ENCODE measurements around the gene FHIT.

FHIT gene

GRCh38 chr3:59800481-59800880 is 1450.8 kb downstream of the FHIT start:
- no peak for DNase-seq

- no peak for DNase-seq
These were observed 1452.7 kb downstream of the FHIT start for GRCh38 chr3:59798372-59799086.

GRCh38 chr3:59797533-59797932 is 1453.7 kb downstream of the FHIT start:
- no peak for DNase-seq

DNA sequence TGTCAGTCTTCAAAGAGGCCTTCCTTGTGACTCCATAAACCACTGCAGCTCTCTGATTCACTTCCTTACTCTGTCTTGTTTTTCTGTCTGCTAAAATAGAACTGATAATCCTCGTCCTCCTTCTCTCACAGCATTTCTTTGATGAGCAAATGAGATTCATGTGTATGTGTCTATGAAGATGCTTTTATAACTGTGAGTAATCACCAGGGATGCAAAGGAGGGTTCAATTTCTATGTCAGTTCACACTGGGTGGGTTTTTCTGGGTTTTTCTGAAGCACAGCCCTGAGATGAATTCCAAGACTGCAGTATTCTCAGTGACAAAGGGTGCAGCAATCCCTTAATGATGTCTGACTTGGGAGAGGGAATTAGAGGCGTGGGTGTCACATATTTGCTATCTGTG is 1454.8 kb downstream of the FHIT start:
- no peak for DNase-seq

DNA sequence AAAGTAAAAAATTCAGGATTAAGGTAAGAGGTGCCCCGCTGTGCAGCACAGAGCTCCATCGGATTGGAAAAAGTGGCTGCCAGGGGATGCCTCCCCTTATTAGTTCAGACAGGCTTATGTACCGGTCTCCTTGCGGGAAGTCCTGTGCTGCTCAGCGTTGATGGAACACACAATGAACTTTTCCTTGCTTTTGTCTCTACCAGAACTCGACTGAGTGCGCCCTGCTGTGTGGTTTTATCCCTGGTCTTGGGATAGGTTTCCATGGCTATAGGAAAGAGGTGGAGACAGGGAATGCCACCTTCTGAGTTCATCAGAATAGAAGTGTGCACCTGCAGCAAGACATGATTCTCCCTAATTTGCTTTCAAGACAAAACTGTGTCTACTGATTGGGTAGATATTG is 1455.5 kb downstream of the FHIT start:
- DNase-seq = no peak

GRCh38 chr3:59793976-59794375 is 1457.3 kb downstream of the FHIT start:
- no peak for DNase-seq

GRCh38 chr3:59791774-59792308 is 1459.4 kb downstream of the FHIT start:
- no peak for DNase-seq

- DNase-seq = no peak
These were observed 1461.0 kb downstream of the FHIT start for GRCh38 chr3:59790241-59790640.

DNA sequence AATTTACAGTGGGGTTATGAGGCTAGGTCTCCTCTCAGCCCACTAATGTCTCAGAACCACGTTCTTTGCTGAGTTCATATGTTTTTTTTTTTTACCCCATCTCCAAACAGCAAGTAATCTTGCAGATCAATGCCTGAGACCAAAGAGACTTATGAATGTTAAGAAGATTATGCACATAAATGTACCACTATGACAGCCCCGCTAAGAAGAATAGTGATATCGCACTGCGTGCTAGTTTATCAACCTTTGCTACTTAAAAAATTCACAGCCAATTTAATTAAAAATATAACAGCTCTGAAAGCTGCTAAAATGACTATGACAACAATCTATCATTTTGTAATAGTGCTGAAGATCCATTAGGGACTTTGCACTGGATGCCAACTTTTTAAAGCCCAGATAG is 1462.5 kb downstream of the FHIT start:
- no peak for DNase-seq

DNA sequence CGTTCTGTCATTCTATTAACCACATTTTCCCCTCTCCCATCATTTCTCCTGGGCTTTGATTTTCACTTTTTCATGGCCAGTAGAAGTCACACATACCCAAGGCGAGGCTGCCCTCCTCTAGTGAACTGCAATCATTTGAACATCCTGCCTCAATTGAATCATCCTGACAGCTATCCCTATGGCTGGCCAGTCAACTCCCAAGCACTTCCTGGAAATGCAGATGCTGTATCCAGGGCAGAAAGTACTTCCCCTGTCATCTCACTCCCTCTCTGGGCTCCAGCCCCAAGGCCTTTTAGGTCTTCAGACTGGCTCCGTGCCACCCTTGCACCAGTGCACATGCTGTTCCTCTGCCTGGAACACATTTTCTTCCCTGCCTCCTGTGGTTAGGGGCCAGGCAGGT is 1463.1 kb downstream of the FHIT start:
- DNase-seq = no peak

GRCh38 chr3:59786374-59786773 is 1464.9 kb downstream of the FHIT start:
- no peak for DNase-seq

DNA sequence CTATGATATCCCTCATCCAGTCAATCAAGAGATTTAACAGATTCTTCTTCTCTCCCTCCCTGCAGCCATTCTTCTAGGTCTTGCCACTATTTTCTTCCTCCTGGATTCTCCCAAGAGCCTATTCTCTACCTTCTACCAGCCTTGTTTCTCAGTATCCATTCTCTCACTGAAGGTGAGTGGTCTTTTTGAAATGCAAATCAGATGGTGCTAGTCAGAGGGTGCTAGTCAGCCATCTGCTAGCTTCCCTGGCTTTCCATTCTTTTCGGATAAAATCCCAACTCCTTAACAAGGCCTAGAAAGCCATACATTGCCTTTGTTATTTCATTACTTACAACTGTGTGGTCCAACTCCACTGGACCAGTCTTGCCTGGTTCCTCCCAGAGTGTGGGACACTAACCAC is 1467.1 kb downstream of the FHIT start:
- DNase-seq = no peak

DNA sequence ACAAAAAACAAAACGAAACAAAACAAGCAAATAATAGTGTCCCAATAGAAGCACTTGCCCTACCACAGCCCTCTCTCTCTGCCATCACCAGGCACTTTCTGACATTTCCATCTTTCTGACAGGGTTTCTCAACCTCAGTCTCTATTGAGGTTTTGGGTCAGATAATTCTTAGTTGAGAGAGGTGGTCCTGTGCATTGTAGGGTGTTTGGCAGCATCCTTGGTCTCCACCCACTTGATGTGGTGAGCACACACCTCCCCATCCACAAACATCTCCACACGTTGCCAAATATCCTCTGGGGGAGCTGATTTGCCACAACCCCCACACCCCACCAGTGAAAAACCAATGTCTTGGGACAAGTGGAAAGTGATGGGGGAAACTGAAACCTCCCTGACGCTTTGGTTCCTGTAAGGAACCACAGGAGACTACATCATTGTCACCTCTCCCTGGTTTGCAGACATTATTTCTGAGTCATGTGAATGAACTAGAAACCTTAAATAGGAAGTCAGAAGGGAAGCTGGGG is 1467.7 kb downstream of the FHIT start:
- no peak for DNase-seq

- DNase-seq = no peak
These were observed 1468.6 kb downstream of the FHIT start for GRCh38 chr3:59782664-59783063.

GRCh38 chr3:59780209-59780608 is 1471.0 kb downstream of the FHIT start:
- no peak for DNase-seq

- DNase-seq = no peak
These were observed 1472.0 kb downstream of the FHIT start for GRCh38 chr3:59779260-59779659.

DNA sequence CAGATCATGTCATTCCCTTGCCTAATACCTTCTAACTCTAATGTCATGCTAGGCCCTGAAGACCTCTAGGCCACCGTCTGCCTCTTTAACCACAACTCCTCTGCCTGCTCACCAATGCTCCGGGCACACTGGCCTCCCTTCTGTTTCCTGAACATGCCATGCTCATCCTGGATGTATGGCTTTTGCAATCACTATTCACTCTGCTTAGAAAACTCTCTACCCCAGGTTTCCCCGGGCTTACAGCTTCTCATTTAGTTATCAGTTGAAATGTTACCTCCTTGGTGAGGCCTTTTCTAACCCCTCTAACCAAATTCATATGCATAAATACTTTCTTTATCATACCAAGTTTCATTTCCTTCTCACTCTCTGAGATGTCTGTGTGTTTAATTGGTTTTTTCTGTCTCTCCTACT is 1473.6 kb downstream of the FHIT start:
- no peak for DNase-seq

GRCh38 chr3:59777066-59777465 is 1474.2 kb downstream of the FHIT start:
- DNase-seq = no peak

- no peak for DNase-seq
These were observed 1475.4 kb downstream of the FHIT start for GRCh38 chr3:59775761-59776325.

DNA sequence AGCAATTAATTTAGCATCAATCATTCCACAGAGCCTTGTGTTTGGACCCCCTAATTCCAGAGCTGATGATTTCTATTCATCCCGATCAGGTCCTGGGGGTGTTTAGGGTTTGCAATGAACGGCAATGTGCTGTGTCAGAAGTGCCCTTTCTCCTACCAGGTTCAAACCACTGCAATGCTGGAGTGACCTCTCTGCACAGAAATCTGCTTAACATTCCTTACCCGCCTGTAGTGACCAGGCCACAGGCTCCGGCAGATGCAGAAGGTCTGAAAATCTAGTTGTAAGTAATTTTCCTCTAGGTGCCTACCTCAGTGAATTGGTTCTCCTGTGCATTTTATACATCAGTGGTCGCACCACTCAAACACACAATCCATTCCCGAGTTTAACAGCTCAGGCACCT is 1476.1 kb downstream of the FHIT start:
- DNase-seq = no peak

GRCh38 chr3:59774634-59775033 is 1476.6 kb downstream of the FHIT start:
- DNase-seq = no peak

GRCh38 chr3:59774000-59774399 is 1477.3 kb downstream of the FHIT start:
- DNase-seq = no peak

DNA sequence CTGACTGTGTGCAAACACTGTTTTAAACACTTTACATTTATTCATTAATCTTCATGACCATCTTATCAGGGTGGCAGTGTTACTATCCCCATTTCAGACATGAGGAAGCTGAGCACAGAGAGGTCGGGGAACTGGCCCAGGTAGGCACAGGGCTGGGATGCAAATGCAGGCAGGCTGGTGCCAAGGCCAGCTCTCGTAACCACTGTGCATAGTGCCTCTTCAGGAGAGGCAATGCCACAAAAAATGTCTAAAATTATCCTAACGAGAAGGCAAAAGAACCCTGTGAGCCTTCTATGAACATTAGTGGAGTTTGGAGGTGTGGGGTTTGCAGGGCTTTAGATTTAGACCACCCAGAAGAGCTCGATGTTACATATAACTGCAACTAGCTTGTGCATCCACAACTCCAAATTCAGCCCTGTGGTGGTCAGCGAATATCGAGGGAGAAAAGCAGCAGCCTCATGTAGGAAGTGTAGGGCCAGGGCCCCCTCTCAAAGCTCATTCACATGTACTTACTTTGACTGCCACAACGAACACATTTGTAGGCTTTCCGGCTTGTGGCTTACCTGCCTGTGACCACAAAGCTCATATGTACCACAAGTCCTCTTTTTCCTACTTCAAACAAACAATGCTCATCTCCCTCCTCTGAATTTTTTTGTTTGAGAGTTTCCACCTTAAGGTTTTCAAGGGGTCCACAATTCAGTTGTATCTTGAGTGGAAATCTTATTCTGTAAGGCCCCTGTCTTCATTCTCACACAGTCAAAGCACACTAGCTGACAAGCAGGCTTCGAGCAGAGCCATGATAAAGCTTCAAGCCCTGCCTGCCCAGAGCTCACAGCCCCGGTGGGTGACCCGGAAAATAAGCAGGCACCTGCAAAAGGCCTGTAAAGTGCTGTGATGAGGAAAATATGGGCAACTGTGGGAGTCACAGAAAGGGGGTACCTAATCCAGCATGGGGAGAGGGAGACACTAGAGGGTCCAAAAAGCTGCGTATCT is 1478.5 kb downstream of the FHIT start:
- DNase-seq = no peak

Data from hematopoietic multipotent progenitor cell treated with erythropoietin and hydrocortisone succinate and interleukin-3 and kit ligand, for 8 days (in vitro differentiated cells).